SJCRH30 (cell line): ENCODE data around the gene KDR. TPM values are rescaled to one million over a fixed set of nuclear protein-coding genes. Genes with fewer than 3 reads are reported as not detected.

Experiments used
- DNase-seq, 2 experiments: peaks; one replicate each; pipeline ENCODE4 v3.0.0-alpha.2; 2015 to 2020
- H3K27ac ChIP-seq: fragments of 250-450 bp; sonication (Bioruptor Pico); 2 replicates; pipeline ENCODE4 v1.5.1; 2020; ENCODE audit warnings: mild to moderate bottlenecking, moderate library complexity
- H3K27me3 ChIP-seq: fragments of 250-450 bp; sonication (Bioruptor Pico); 2 replicates; pipeline ENCODE4 v1.5.1; 2020; ENCODE audit warnings: mild to moderate bottlenecking, moderate library complexity
- H3K36me3 ChIP-seq: fragments of 250-450 bp; sonication (Bioruptor Pico); 2 replicates; pipeline ENCODE4 v1.5.1; 2020; ENCODE audit warnings: mild to moderate bottlenecking, moderate library complexity
- H3K4me1 ChIP-seq: fragments of 250-450 bp; sonication (Bioruptor Pico); 2 replicates; pipeline ENCODE4 v1.5.1; 2020; ENCODE audit warnings: mild to moderate bottlenecking, moderate library complexity
- H3K4me3 ChIP-seq: fragments of 250-450 bp; sonication (Bioruptor Pico); 2 replicates; pipeline ENCODE4 v1.5.1; 2020; ENCODE audit warnings: mild to moderate bottlenecking, moderate library complexity
- H3K9me3 ChIP-seq: fragments of 250-450 bp; sonication (Bioruptor Pico); replicated peaks from 2 replicates; pipeline ENCODE4 v1.5.1; 2020; ENCODE audit warnings: mild to moderate bottlenecking, moderate library complexity
- total RNA-seq: library from RNA; depleted of rRNA; stranded (reverse); fragments of >200 nt; shearing (Covaris generic); gene quantifications from 2 replicates; pipeline ENCODE4 v1.2.3, GENCODE V29; 2014

Gene KDR
- total RNA-seq, 1 experiment from 2014 or later = 0.38 TPM

DNA sequence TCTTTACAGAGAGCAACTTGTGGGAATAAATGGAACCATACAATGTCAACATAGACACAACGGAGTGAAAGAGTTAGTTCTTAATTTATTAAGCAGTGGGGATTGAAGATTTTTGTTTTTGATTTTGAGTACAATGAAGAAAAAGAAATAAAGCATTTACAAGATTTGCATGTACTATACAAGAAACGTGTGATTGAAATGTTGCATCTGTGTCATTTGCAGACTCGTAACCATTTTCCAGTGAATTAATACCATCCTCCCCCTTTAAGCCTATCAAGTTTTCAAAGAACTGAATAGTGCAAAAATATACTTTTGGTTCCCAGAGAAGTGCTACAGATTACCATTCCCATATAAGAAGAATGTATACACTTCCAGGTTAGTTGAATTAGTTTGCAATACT is 8.6 kb upstream of the KDR start:
- H3K4me3 ChIP-seq = no peak overlapping the region
- H3K36me3 ChIP-seq = no peaks in the 10 kb centered on the region
- no peak overlapping the region for H3K27ac ChIP-seq
- H3K4me1 ChIP-seq = no peaks in the 10 kb centered on the region
- no peaks in the 10 kb centered on the region for H3K9me3 ChIP-seq
- no peaks in the 10 kb centered on the region for H3K27me3 ChIP-seq
- DNase-seq = no peak

DNA sequence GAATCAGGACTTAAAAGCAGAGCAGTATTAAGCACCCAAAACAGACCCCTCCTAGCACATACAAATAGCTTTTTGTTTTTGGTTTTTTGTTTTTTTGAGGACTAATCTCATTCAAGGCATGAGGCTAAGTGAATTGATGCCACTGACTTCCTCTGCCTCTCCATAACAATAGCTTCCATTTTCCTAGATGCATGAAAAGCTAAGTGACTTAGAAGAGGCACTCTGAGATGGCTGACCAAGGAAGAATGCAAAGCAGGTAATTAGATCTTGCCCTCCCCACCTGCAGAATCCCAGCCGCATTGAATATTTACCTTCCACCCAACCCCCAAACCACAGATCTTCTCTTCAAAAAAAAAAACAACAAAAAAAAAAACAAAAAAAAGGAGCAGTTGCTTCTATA is 7.4 kb upstream of the KDR start:
- H3K27ac ChIP-seq = no peak overlapping the region
- H3K4me1 ChIP-seq = no peaks in the 10 kb centered on the region
- H3K4me3 ChIP-seq = no peak overlapping the region
- no peaks in the 10 kb centered on the region for H3K27me3 ChIP-seq
- no peaks in the 10 kb centered on the region for H3K36me3 ChIP-seq
- DNase-seq = no peak
- no peaks in the 10 kb centered on the region for H3K9me3 ChIP-seq

DNA sequence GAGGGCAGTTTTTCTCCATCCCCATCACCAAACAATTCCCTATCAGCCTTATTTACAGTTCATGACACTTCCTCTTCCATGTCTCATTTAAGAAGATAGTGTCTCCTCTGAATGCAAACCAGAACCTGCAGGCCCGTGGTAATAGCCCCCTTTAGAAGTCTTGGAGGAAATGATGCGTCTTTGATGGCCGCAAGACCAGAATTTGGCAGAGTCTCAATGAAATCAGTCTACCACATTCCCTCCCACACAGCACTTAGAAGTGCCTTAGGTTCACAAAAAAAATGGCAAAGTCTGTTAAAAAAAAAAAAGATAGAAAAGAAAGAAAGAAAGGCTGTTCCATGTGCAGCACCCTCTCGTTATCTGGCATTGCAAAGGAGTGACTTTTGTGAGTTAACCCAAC is 2.1 kb upstream of the KDR start:
- no peak for DNase-seq
- Histone ChIP-seq H3K9me3 (no peaks in the 10 kb centered on the region), H3K36me3 (no peaks in the 10 kb centered on the region), H3K27ac (no peak overlapping the region), H3K27me3 (no peaks in the 10 kb centered on the region), H3K4me3 (no peak overlapping the region), H3K4me1 (no peaks in the 10 kb centered on the region)

DNA sequence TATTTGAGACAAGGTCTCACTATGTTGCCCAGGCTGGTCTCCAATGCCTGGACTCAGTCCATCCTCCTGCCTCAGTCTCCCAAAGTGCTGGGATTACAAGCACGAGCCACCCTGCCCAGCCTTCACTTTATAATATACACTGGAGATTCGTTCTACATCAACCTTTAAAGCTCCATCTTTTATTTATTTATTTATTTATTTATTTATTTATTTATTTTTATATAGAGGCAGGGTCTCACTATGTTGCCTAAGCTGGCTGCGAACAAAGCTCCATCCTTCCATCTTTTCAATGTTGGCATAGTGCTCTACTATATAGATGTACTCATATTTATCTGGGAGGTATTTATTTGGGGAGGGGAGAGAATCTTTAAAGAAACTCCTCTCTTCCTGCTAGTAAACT is 1.7 kb upstream of the KDR start:
- H3K27me3 ChIP-seq = no peaks in the 10 kb centered on the region
- no peak overlapping the region for H3K27ac ChIP-seq
- H3K36me3 ChIP-seq = no peaks in the 10 kb centered on the region
- no peaks in the 10 kb centered on the region for H3K4me1 ChIP-seq
- no peak for DNase-seq
- H3K9me3 ChIP-seq = no peaks in the 10 kb centered on the region
- no peak overlapping the region for H3K4me3 ChIP-seq

DNA sequence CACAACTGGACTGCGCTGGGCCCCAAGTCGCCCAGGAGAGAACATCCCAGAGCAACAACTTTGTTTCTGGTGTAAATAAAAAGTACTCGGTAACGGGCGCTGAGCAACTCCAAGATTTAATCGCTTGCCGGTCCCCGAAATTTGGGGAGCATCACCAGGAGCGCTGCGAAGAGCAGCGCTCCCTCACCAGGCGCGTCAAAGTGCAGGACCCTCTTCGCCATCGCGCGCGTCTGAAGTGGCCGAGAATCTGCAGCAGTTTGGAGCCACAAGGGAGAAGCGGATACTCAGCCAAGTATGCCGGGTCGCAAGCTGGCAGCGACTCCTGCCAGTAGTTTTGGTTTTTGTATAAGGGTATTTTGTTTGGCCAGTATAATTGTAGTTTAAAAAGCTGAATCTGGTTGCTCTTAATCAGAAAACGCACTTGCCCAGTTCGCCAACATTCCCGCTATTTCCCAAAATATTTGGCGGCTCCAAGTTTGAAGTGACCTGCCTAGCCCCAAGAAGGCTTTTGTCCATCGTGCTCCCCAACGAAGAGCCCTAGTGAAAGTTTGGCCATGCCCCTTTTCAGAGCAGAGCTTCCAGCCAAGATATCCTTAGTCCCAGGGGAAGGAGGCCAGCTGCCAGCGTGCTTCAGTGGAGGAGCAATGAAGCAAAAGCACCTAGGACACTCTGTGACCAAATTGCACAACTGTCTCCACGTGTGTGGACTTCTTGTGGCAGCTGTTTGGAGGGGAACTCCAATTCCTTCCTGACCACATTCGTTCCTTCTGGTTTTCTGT is 557 bp upstream of the KDR start:
- H3K4me1 ChIP-seq = no peaks in the 10 kb centered on the region
- peak overlapping the region; percentile 45 for H3K4me3 ChIP-seq
- DNase-seq = peak; percentile 68 to 84
- H3K27ac ChIP-seq = no peak overlapping the region; the same call in 1 of the 2 replicates
- no peaks in the 10 kb centered on the region for H3K9me3 ChIP-seq
- H3K36me3 ChIP-seq = no peaks in the 10 kb centered on the region
- no peaks in the 10 kb centered on the region for H3K27me3 ChIP-seq

DNA sequence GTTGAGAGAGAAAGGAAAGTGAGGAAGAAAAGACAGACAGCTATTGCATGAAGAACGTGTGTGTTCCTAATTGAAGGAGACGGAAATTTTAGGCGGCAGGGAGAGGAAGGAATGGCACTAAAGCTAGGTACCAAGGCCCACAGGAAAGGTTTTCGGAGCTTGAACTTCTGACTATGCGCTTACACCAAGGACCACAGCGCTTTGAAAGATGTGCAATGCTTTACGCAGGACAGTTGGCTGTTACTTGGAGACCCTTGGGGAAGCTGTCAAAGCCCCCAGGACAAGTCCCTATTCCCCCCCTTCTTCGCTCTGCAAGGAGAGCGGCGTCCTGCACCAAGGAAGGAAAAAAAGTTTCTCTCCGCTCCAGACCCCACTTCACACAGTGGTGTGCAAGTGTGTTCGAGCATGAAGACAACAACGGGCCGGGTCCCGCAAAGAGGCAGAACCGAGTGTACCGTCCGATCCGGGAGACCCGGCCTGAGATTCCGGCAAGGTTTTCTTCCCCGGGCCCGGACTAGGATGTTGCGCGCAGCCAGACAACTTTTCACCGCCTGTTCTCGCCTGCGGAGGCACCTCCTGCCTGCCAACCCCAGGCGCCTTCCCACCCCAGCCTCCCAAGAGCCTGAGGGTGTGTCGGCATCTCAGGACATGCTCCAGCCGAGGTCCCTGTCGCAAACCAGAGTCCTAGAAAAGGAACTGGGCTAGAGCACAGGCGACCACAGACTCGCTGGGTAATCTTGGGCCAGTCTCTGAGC is 896 bp downstream of the KDR start:
- no peak for DNase-seq
- Histone ChIP-seq H3K36me3 (no peaks in the 10 kb centered on the region), H3K4me1 (no peaks in the 10 kb centered on the region), H3K9me3 (no peaks in the 10 kb centered on the region), H3K27me3 (no peaks in the 10 kb centered on the region), H3K4me3 (no peak overlapping the region), H3K27ac (no peak overlapping the region)

DNA sequence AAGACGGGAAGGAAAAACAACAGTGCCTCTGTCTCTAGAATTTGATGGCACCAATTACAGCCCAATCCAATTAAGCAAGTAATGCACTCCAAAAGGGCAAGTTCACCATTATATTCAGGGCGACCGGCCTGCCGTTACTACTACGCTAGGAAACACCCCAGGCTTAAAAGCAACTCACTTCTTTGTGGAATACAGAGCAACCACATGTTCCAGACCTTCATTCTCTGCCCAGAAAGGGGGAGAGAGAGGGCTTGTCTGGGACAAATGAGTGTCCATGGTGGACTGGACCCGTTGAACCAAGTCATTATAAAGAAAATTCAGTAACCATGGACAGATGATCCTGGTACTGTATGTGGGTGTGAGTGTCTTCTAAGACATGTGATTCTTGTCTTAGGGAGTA is 1.6 kb downstream of the KDR start:
- no peaks in the 10 kb centered on the region for H3K9me3 ChIP-seq
- no peaks in the 10 kb centered on the region for H3K36me3 ChIP-seq
- DNase-seq = no peak
- no peak overlapping the region for H3K27ac ChIP-seq
- H3K27me3 ChIP-seq = no peaks in the 10 kb centered on the region
- H3K4me1 ChIP-seq = no peaks in the 10 kb centered on the region
- H3K4me3 ChIP-seq = no peak overlapping the region

DNA sequence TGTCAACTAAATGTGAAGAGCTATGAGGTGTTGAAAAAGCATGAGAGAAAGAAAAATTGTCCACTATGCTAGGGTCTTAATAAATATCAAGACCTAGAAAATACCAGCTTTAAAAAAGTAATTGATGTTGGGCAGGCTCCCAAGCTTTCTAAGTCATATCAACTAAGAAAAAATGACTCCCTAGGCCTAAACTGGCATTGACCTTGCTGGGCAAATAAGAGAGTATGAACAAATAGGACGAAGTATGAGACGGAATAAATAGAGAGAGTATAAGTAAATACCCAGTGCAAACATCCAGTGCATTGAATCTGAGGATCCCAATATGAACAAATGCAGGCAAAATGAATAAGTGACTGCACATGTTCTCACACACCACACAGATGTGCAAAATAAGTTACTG is 3.2 kb downstream of the KDR start:
- Histone ChIP-seq H3K36me3 (no peaks in the 10 kb centered on the region), H3K9me3 (no peaks in the 10 kb centered on the region), H3K27me3 (no peaks in the 10 kb centered on the region), H3K4me3 (no peak overlapping the region), H3K27ac (no peak overlapping the region), H3K4me1 (no peaks in the 10 kb centered on the region)
- DNase-seq = no peak

DNA sequence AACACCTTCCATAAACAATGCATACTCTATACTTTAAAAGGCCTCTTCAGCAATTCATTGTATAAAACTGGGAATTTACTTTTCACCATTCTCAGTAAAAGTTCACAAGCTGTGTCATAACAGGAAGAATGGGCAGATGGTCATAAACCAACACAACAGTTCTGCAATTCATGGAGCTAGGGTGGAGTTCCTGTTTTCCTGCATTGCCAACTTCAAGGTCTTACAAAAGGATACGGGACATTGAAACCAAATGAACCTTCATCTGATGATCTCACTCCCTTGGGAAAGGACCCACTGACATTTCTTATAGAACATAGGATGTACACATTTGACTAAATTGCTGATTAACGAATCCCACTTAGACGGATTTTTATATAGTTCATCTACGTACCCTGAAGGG is 4.1 kb downstream of the KDR start:
- no peak for DNase-seq
- H3K36me3 ChIP-seq = no peaks in the 10 kb centered on the region
- H3K4me1 ChIP-seq = no peaks in the 10 kb centered on the region
- no peak overlapping the region for H3K4me3 ChIP-seq
- no peaks in the 10 kb centered on the region for H3K9me3 ChIP-seq
- no peak overlapping the region for H3K27ac ChIP-seq
- no peaks in the 10 kb centered on the region for H3K27me3 ChIP-seq

DNA sequence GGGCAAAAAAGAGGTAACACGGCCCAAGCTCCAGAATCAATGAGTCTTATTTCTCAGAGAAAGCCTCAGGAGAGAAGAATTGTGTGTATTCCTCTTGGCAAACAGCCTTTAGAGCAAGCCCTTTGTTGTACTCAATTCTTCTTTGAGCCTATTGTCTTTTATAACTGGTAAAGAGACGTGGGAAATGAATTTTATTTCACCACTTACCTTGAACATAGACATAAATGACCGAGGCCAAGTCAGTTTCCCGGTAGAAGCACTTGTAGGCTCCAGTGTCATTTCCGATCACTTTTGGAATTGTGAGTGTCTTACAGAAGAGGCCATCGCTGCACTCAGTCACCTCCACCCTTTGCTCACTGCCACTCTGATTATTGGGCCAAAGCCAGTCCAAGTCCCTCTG is 7.0 kb downstream of the KDR start:
- Histone ChIP-seq H3K27ac (no peak overlapping the region), H3K36me3 (no peaks in the 10 kb centered on the region), H3K4me3 (no peak overlapping the region), H3K27me3 (no peaks in the 10 kb centered on the region), H3K9me3 (no peaks in the 10 kb centered on the region), H3K4me1 (no peaks in the 10 kb centered on the region)
- DNase-seq = no peak

DNA sequence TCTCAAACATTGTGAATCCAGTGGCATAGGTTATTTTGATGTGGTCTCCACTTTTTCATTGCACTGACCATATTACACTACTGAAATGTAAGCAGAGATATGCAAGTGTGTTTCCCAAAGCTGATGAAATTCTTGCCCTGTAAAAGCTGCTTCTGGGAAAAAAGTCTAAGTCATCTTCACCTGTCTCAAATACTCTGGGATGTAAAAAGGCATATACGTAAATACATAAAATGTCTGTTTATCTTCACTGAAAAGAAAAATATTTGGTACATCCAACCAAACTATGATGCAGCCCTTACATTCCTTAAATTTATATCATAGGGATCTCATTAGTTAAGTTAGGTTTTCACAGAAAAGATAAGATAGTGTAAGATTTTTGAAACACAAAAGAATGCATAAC is 7.9 kb downstream of the KDR start:
- H3K27ac ChIP-seq = no peak overlapping the region
- no peak overlapping the region for H3K4me3 ChIP-seq
- no peak for DNase-seq
- no peaks in the 10 kb centered on the region for H3K36me3 ChIP-seq
- no peaks in the 10 kb centered on the region for H3K9me3 ChIP-seq
- H3K27me3 ChIP-seq = no peaks in the 10 kb centered on the region
- no peaks in the 10 kb centered on the region for H3K4me1 ChIP-seq

DNA sequence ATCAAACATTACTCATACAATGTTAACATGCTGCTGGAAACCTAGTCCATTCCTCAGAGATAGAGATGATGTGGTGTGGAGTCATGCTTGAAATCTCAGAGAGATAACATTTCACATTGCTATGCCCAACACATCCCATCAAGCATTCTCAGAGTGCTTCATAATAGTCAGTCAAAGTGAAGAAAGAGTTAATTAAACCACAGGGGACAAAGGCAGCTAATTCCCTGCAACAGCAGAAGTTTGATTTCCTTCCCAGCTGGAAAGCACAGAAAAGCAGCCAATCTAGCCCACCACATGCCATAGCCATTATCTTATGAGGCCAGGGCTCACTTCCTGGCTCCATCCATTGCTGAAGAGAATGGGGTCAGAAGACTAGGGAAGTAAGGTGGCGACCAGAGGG is 8.9 kb downstream of the KDR start:
- no peaks in the 10 kb centered on the region for H3K27me3 ChIP-seq

DNA sequence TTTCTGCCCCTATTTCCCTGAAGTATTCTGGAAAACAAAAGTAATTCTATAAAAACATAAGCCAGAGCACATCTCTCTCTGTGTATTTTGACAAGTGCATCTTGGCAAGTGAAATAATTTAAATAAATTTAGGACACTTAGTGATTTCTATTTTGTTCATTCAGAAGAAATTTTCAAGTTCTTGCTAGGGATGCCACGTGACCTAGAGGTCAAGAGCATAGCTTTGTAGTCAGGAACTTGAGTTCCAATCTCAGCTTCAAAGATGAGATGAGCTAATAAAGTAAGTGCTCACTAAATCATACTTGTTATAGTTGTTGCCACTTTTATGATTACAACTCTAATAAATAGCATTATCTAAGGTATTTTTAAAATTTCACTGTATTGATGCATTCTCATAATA is 13.8 kb downstream of the KDR start:
- H3K36me3 ChIP-seq = no peaks in the 10 kb centered on the region
- H3K9me3 ChIP-seq = 0 out of 2 replicates have a peak, but pooled peaks cover 5% of the 10 kb centered on the region
- H3K4me3 ChIP-seq = no peak overlapping the region
- DNase-seq = no peak
- no peak overlapping the region for H3K27ac ChIP-seq
- H3K4me1 ChIP-seq = no peaks in the 10 kb centered on the region
- no peaks in the 10 kb centered on the region for H3K27me3 ChIP-seq

More for the DNA sequence above, 8.9 kb downstream of the KDR start:
- Histone ChIP-seq H3K4me1 (no peaks in the 10 kb centered on the region), H3K9me3 (0 out of 2 replicates have a peak, but pooled peaks cover 4% of the 10 kb centered on the region), H3K36me3 (no peaks in the 10 kb centered on the region), H3K27ac (no peak overlapping the region), H3K4me3 (no peak overlapping the region)
- no peak for DNase-seq

DNA sequence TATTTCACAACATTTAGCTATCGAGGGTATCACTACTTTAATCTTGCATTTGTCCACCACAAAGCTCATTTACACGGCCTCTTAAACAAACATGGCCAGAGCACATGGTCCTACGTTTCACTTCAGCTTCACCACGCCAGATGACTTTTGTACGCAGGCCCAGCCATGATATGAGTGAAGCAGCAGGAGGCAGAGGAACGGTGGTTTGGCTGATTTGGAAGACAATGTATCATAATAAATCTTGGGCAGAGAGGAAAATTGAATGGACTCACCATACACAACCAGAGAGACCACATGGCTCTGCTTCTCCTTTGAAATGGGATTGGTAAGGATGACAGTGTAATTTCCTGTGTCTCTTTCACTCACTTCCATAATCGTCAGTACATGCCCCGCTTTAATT is 15.3 kb downstream of the KDR start:
- no peak for DNase-seq
- no peaks in the 10 kb centered on the region for H3K27me3 ChIP-seq
- no peaks in the 10 kb centered on the region for H3K4me1 ChIP-seq
- no peak overlapping the region for H3K27ac ChIP-seq
- H3K9me3 ChIP-seq = 0 out of 2 replicates have a peak, but pooled peaks cover 5% of the 10 kb centered on the region
- H3K4me3 ChIP-seq = no peak overlapping the region
- no peaks in the 10 kb centered on the region for H3K36me3 ChIP-seq

DNA sequence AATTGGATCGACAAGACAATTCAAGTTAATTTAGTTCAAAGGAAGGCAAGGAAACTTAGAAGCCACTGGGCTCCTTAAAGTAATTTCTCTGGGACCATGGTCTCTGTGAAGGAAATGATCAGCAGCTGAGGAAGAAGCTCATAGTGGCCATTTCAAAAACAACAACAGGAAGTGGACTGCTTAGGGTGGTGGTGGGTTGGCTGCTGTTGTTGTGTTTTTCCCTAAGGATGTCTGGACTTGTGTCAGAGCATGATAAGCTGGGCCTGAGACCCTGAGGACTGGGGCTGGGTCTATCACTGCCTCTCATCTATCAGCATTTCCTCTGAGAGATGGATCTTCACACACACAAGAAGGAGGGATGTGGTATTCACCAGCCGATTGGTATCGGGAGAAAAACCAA is 18.3 kb downstream of the KDR start:
- Histone ChIP-seq H3K9me3 (0 out of 2 replicates have a peak, but pooled peaks cover 5% of the 10 kb centered on the region), H3K4me3 (no peak overlapping the region), H3K27ac (no peak overlapping the region), H3K4me1 (no peaks in the 10 kb centered on the region), H3K36me3 (no peaks in the 10 kb centered on the region), H3K27me3 (no peaks in the 10 kb centered on the region)
- DNase-seq = no peak
